H9 (cell line): ENCODE measurements around the gene KRTAP9-2. TPM values are rescaled to one million over a fixed set of nuclear protein-coding genes. Genes with fewer than 3 reads are reported as not detected.
"Not testable (repeated sequence)": the region's sequence is repeated elsewhere in the genome, so short reads cannot be mapped to it uniquely, and the experiment has no call there.

Source experiments
- DNase-seq: peaks from one replicate; pipeline ENCODE4 v3.0.0-alpha.2; 2017
- H2AFZ ChIP-seq: one replicate; pipeline ENCODE4 v1.6.1; 2013; ENCODE audit warnings: mild to moderate bottlenecking, low read length, control low read depth, moderate library complexity
- H2AK5ac ChIP-seq: 2 replicates; pipeline ENCODE4 v1.6.1; 2013; ENCODE audit warnings: low read length, control low read depth, mixed read lengths; ENCODE audit not compliant: insufficient read length
- H2BK120ac ChIP-seq: one replicate; pipeline ENCODE4 v1.6.1; 2013; ENCODE audit warnings: low read depth, mild to moderate bottlenecking, low read length, control low read depth, inconsistent platforms; ENCODE audit not compliant: poor library complexity, severe bottlenecking
- H2BK12ac ChIP-seq: 2 replicates; pipeline ENCODE4 v1.6.1; 2013; ENCODE audit warnings: low read length, control low read depth, mixed read lengths, low read depth; ENCODE audit not compliant: insufficient read length
- H2BK15ac ChIP-seq: 2 replicates; pipeline ENCODE4 v1.6.1; 2013; ENCODE audit warnings: low read depth, low read length, control low read depth
- H2BK20ac ChIP-seq: one replicate; pipeline ENCODE4 v1.6.1; 2013; ENCODE audit warnings: low read depth, mild to moderate bottlenecking, low read length, control low read depth, inconsistent platforms; ENCODE audit not compliant: poor library complexity, severe bottlenecking
- H2BK5ac ChIP-seq: 2 replicates; pipeline ENCODE4 v1.6.1; 2013; ENCODE audit warnings: low read length, control low read depth, mixed read lengths; ENCODE audit not compliant: insufficient read length
- H3K14ac ChIP-seq: 2 replicates; pipeline ENCODE4 v1.6.1; 2013; ENCODE audit warnings: low read length, control low read depth; ENCODE audit not compliant: insufficient read depth
- H3K18ac ChIP-seq: 2 replicates; pipeline ENCODE4 v1.6.1; 2013; ENCODE audit warnings: low read depth, mild to moderate bottlenecking, mixed read lengths, low read length, control low read depth; ENCODE audit not compliant: insufficient read length
- H3K23ac ChIP-seq: 2 replicates; pipeline ENCODE4 v1.6.1; 2013; ENCODE audit warnings: low read length, control low read depth, mixed read lengths, low read depth; ENCODE audit not compliant: insufficient read length
- H3K23me2 ChIP-seq: 2 replicates; pipeline ENCODE4 v1.6.1; 2013; ENCODE audit warnings: low read depth, mild to moderate bottlenecking, mixed read lengths, low read length, control low read depth; ENCODE audit not compliant: insufficient read length, poor library complexity, severe bottlenecking
- H3K27ac ChIP-seq: 2 replicates; pipeline ENCODE4 v1.5.1; 2013; ENCODE audit warnings: low read length, control low read depth, mixed read lengths, low read depth; ENCODE audit not compliant: insufficient read length
- H3K27me3 ChIP-seq: 2 replicates; pipeline ENCODE4 v1.6.1; 2013; ENCODE audit warnings: low read length, control low read depth, inconsistent platforms; ENCODE audit not compliant: insufficient read depth
- H3K4ac ChIP-seq: 2 replicates; pipeline ENCODE4 v1.6.1; 2013; ENCODE audit warnings: low read depth, mild to moderate bottlenecking, control low read depth, inconsistent platforms, low read length, moderate library complexity
- H3K4me1 ChIP-seq: 2 replicates; pipeline ENCODE4 v1.6.1; 2013; ENCODE audit warnings: low read length, control low read depth, inconsistent platforms; ENCODE audit not compliant: insufficient read depth
- H3K4me2 ChIP-seq: 2 replicates; pipeline ENCODE4 v1.6.1; 2013; ENCODE audit warnings: low read length, control low read depth, mixed read lengths; ENCODE audit not compliant: insufficient read length, insufficient read depth
- H3K56ac ChIP-seq: 2 replicates; pipeline ENCODE4 v1.6.1; 2013; ENCODE audit warnings: low read depth, mild to moderate bottlenecking, mixed read lengths, low read length, control low read depth; ENCODE audit not compliant: insufficient read length
- H3K79me1 ChIP-seq: 2 replicates; pipeline ENCODE4 v1.6.1; 2013; ENCODE audit warnings: low read depth, mild to moderate bottlenecking, moderate library complexity, low read length, control low read depth, inconsistent platforms; ENCODE audit not compliant: insufficient read depth, poor library complexity, severe bottlenecking
- H3K79me2 ChIP-seq: 2 replicates; pipeline ENCODE4 v1.6.1; 2013; ENCODE audit warnings: low read length, control low read depth, inconsistent platforms; ENCODE audit not compliant: insufficient read depth
- H3K9ac ChIP-seq: 2 replicates; pipeline ENCODE4 v1.6.1; 2013; ENCODE audit warnings: low read length, control low read depth, mixed read lengths; ENCODE audit not compliant: insufficient read length; ENCODE audit errors: extremely low read depth
- H3K9me3 ChIP-seq: one replicate; pipeline ENCODE4 v1.6.1; 2013; ENCODE audit warnings: low read depth, low read length, inconsistent platforms; ENCODE audit not compliant: control insufficient read depth
- H3T11ph ChIP-seq: one replicate; pipeline ENCODE4 v1.6.1; 2013; ENCODE audit warnings: mild to moderate bottlenecking, low read length, control low read depth, inconsistent platforms
- H4K20me1 ChIP-seq: one replicate; pipeline ENCODE4 v1.6.1; 2013; ENCODE audit not compliant: control insufficient read depth, insufficient read length, insufficient read depth
- H4K5ac ChIP-seq: 2 replicates; pipeline ENCODE4 v1.6.1; 2013; ENCODE audit warnings: low read depth, mild to moderate bottlenecking, mixed read lengths, low read length, control low read depth; ENCODE audit not compliant: insufficient read length
- H4K8ac ChIP-seq: replicated peaks from 2 replicates; pipeline ENCODE4 v1.6.1; 2013; ENCODE audit warnings: low read length, control low read depth, mixed read lengths, low read depth; ENCODE audit not compliant: insufficient read length
- H4K91ac ChIP-seq: 2 replicates; pipeline ENCODE4 v1.6.1; 2013; ENCODE audit warnings: low read depth, mild to moderate bottlenecking, moderate library complexity, mixed read lengths, low read length, control low read depth; ENCODE audit not compliant: insufficient read length
- H3K27ac Mint-ChIP-seq, 3 experiments: 2 replicates in 2 of 3; 3 replicates in 1 of 3; pipeline ENCODE4 v1.8.0; 2020 to 2021; ENCODE audit warnings: mixed read lengths in 3 of 3, mild to moderate bottlenecking in 1 of 3, moderate library complexity in 1 of 3
- H3K27me3 Mint-ChIP-seq: 2 replicates; pipeline ENCODE4 v1.8.0; 2021; ENCODE audit warnings: low read depth, mild to moderate bottlenecking, moderate library complexity, mixed read lengths
- H3K36me3 Mint-ChIP-seq, 3 experiments: 2 replicates in 2 of 3; 3 replicates in 1 of 3; pipeline ENCODE4 v1.8.0; 2020 to 2021; ENCODE audit warnings: low read depth in 3 of 3, mixed read lengths in 3 of 3; ENCODE audit not compliant: insufficient read depth in 1 of 3
- H3K4me1 Mint-ChIP-seq, 2 experiments: 2 replicates each; pipeline ENCODE4 v1.8.0; 2020; ENCODE audit warnings: mixed read lengths in 2 of 2
- H3K4me3 Mint-ChIP-seq, 2 experiments: 2 replicates in 1 of 2; 3 replicates in 1 of 2; pipeline ENCODE4 v1.8.0; 2020 to 2021; ENCODE audit warnings: mild to moderate bottlenecking in 2 of 2, mixed read lengths in 2 of 2, moderate library complexity in 1 of 2
- H3K9me3 Mint-ChIP-seq, 2 experiments: 2 replicates in 1 of 2; 3 replicates in 1 of 2; pipeline ENCODE4 v1.8.0; 2020; ENCODE audit warnings: mild to moderate bottlenecking in 2 of 2, mixed read lengths in 2 of 2, moderate library complexity in 1 of 2
- WGBS: extraction: QIAGEN DNeasy Blood & Tissue Kit; methylation state at CpG from one replicate; pipeline ENCODE4 v1.1.7; 2013; ENCODE audit warnings: missing lambda C conversion rate, low lambda C conversion rate, mixed read lengths; ENCODE audit not compliant: insufficient read length; ENCODE audit errors: extremely low coverage; 5-methylcytosine and 5-hydroxymethylcytosine counted together
- long read RNA-seq: library from polyadenylated mRNA; unstranded; transcript quantifications from one replicate; pipeline ENCODE4 v2.0.0, GENCODE V29; 2020
- total RNA-seq: library from RNA; stranded (reverse); gene quantifications from 2 replicates; pipeline ENCODE4 v1.2.1, GENCODE V29; 2021

Gene KRTAP9-2
- not detected in 2 replicates for total RNA-seq
- long read RNA-seq, result 0 reads

GRCh38 chr17:41226598-41227095 lies at the start of gene KRTAP9-2:
TSS of gene KRTAP9-2 (plus strand) at chr17:41226648. CDS start at chr17:41226655, 7 bp downstream.
- H2BK15ac ChIP-seq, H3K27ac Mint-ChIP-seq: not testable (repeated sequence)

More at GRCh38 chr17:41226598-41227095, at the start of gene KRTAP9-2:
- H3K9me3 Mint-ChIP-seq, H3K9ac ChIP-seq, DNase-seq, H3K79me1 ChIP-seq, H2BK5ac ChIP-seq, H3K14ac ChIP-seq, H3K79me2 ChIP-seq, H2AK5ac ChIP-seq, H3K27me3 ChIP-seq, H3K18ac ChIP-seq, H3K23me2 ChIP-seq, H3K4ac ChIP-seq, H2BK12ac ChIP-seq, H2BK20ac ChIP-seq, H3K27ac ChIP-seq, H3K27me3 Mint-ChIP-seq, H2AFZ ChIP-seq, H3K4me3 Mint-ChIP-seq, H2BK120ac ChIP-seq, H3K36me3 Mint-ChIP-seq, H3K9me3 ChIP-seq, H4K91ac ChIP-seq, H3K4me2 ChIP-seq, H4K20me1 ChIP-seq, H4K8ac ChIP-seq, H4K5ac ChIP-seq, H3K4me1 Mint-ChIP-seq, H3T11ph ChIP-seq, H3K23ac ChIP-seq, H3K4me1 ChIP-seq, H3K56ac ChIP-seq: not testable (repeated sequence)
- whole genome bisulfite sequencing, result no CpG with 5 or more reads among the region's 4 CpGs
